HepG2 (cell line): ENCODE measurements around the gene STOM. TPM values are rescaled to one million over a fixed set of nuclear protein-coding genes. Genes with fewer than 3 reads are reported as not detected.

Experiments used
- AHDC1 ChIP-seq: sonication (generic); formaldehyde crosslinking; IDR thresholded peaks from 2 replicates; pipeline ENCODE4 v1.5.1; 2020; ENCODE audit warnings: mild to moderate bottlenecking, missing genetic modification reagents, borderline replicate concordance
- ARID3A ChIP-seq: IDR thresholded peaks from 2 replicates; pipeline ENCODE4 v1.6.1; 2012; ENCODE audit warnings: low read depth, low read length, improper control_type of control experiment
- CEBPG ChIP-seq: IDR thresholded peaks from 2 replicates; pipeline ENCODE4 v1.6.1; 2016
- DPF2 ChIP-seq: sonication (generic); formaldehyde crosslinking; IDR thresholded peaks from 2 replicates; pipeline ENCODE4 v1.4.0; 2020; ENCODE audit warnings: mild to moderate bottlenecking, low read depth, missing genetic modification reagents, borderline replicate concordance
- E2F1 ChIP-seq: sonication (generic); formaldehyde crosslinking; IDR thresholded peaks from 2 replicates; pipeline ENCODE4 v1.5.0; 2020; ENCODE audit warnings: missing genetic modification reagents
- HOXD1 ChIP-seq: sonication (generic); formaldehyde crosslinking; IDR thresholded peaks from 2 replicates; pipeline ENCODE4 v1.5.0; 2020; ENCODE audit warnings: missing genetic modification reagents
- NR0B2 ChIP-seq: sonication (generic); formaldehyde crosslinking; IDR thresholded peaks from 2 replicates; pipeline ENCODE4 v1.4.0; 2020; ENCODE audit warnings: mild to moderate bottlenecking, missing genetic modification reagents
- RXRA ChIP-seq: sonication (generic); formaldehyde crosslinking; IDR thresholded peaks from 2 replicates; pipeline ENCODE4 v1.5.1; 2020; ENCODE audit warnings: missing genetic modification reagents
- SKI ChIP-seq: fragments of 450-650 bp; IDR thresholded peaks from one replicate; pipeline ENCODE4 v1.6.1; 2018; ENCODE audit warnings: mild to moderate bottlenecking; ENCODE audit not compliant: partially characterized antibody
- ZBTB14 ChIP-seq: sonication (generic); formaldehyde crosslinking; IDR thresholded peaks from 2 replicates; pipeline ENCODE4 v1.4.0; 2020; ENCODE audit warnings: missing genetic modification reagents
- ZBTB20 ChIP-seq: sonication (generic); formaldehyde crosslinking; IDR thresholded peaks from 2 replicates; pipeline ENCODE4 v1.8.1; 2023; ENCODE audit warnings: missing genetic modification reagents, low read depth, mild to moderate bottlenecking, borderline replicate concordance
- ZNF34 ChIP-seq: sonication (generic); formaldehyde crosslinking; IDR thresholded peaks from 2 replicates; pipeline ENCODE4 v1.4.0; 2020; ENCODE audit warnings: mild to moderate bottlenecking, missing genetic modification reagents, borderline replicate concordance
- ZNF510 ChIP-seq: sonication (generic); formaldehyde crosslinking; IDR thresholded peaks from 2 replicates; pipeline ENCODE4 v1.4.0; 2020; ENCODE audit warnings: low read depth, mild to moderate bottlenecking, missing genetic modification reagents
- ZNF562 ChIP-seq: sonication (generic); formaldehyde crosslinking; IDR thresholded peaks from 2 replicates; pipeline ENCODE4 v1.8.0; 2022; ENCODE audit warnings: missing genetic modification reagents, borderline replicate concordance
- ZNF792 ChIP-seq: IDR thresholded peaks from 2 replicates; pipeline ENCODE4 v1.6.1; 2016
- ZSCAN5A ChIP-seq: sonication (generic); formaldehyde crosslinking; IDR thresholded peaks from 2 replicates; pipeline ENCODE4 v1.8.0; 2022; ENCODE audit warnings: mild to moderate bottlenecking, missing genetic modification reagents, borderline replicate concordance
- polyA plus RNA-seq, 8 experiments: library from polyadenylated mRNA; depleted of rRNA in 3 of 8; stranded (reverse) in 7 of 8; unstranded in 1 of 8; fragments of >200 nt; fragmentation: Illumina TruSeq in 4 of 8; extraction: Trizol in 4 of 8; gene quantifications; 2 replicates each; pipeline versions ENCODE4 v1.2.1 to v1.2.3, GENCODE V29; 2011 to 2016; ENCODE audit warnings: low read depth in 4 of 8, missing spikeins in 1 of 8, mixed read lengths in 1 of 8; ENCODE audit not compliant: insufficient read depth in 1 of 8
- total RNA-seq, 5 experiments: library from RNA; depleted of rRNA; stranded (reverse); fragments of >200 nt; fragmentation: Illumina TruSeq; extraction: Trizol; gene quantifications; 2 replicates each; pipeline ENCODE4 v1.2.3, GENCODE V29; 2016; ENCODE audit warnings: low read depth in 1 of 5

STOM gene
- total and polyA plus RNA-seq, 2 of the 13 experiments (the other 11 are each of a cell fraction or from before 2014, with no cell fraction given), result 43.6 to 165 TPM

GRCh38 chr9:121372239-121373010, 2.4 kb upstream of the STOM start (continued):
- TF ChIP-seq ZNF792 (CRISPR knock-in tag) (0 out of 2 replicates have a peak, but pooled peaks have one; percentile 27), ZNF562 (CRISPR knock-in tag) (no peak), DPF2 (CRISPR knock-in tag) (peak; percentile 72; the same call in 1 of the 2 replicates), AHDC1 (CRISPR knock-in tag) (peak; percentile 78; the same call in 1 of the 2 replicates), SKI (peak; percentile 54), NR0B2 (CRISPR knock-in tag) (no peak), CEBPG (CRISPR knock-in tag) (peak; percentile 98), ZSCAN5A (CRISPR knock-in tag) (peak; percentile 40; the same call in 1 of the 2 replicates), ARID3A (peak; percentile 99), HOXD1 (CRISPR knock-in tag) (peak; percentile 64; the same call in 1 of the 2 replicates), ZNF510 (no peak), ZNF34 (CRISPR knock-in tag) (no peak), ZBTB14 (no peak), RXRA (CRISPR knock-in tag) (peak; percentile 34; the same call in 1 of the 2 replicates), E2F1 (CRISPR knock-in tag) (0 out of 2 replicates have a peak, but pooled peaks have one; percentile 29), ZBTB20 (CRISPR knock-in tag) (peak; percentile 59; the same call in 1 of the 2 replicates)
